LNCaP clone FGC (cell line): ENCODE results near the gene DISP3.

Experiments used
- DNase-seq: peaks from one replicate; pipeline ENCODE4 v3.0.0-alpha.2; 2011; ENCODE audit warnings: low read depth
- H3K4me3 ChIP-seq: 2 replicates; pipeline ENCODE4 v1.5.1; 2011; ENCODE audit warnings: mild to moderate bottlenecking, low read depth, low read length, control low read depth
- CTCF ChIP-seq: IDR thresholded peaks from 2 replicates; pipeline ENCODE4 v1.5.1; 2012; ENCODE audit warnings: mild to moderate bottlenecking; ENCODE audit not compliant: control insufficient read depth, insufficient read depth; ENCODE audit errors: extremely low read depth

Gene DISP3

GRCh38 chr1:11499601-11500331 lies 20.8 kb downstream of the DISP3 start:
- no peak for TF ChIP-seq CTCF
- no peak for DNase-seq
- no peak overlapping the region for H3K4me3 ChIP-seq

GRCh38 chr1:11500881-11501280 lies 21.9 kb downstream of the DISP3 start:
- no peak for DNase-seq
- no peak for TF ChIP-seq CTCF
- no peak overlapping the region for H3K4me3 ChIP-seq

- no peak for DNase-seq
- TF ChIP-seq CTCF: no peak
- no peak overlapping the region for H3K4me3 ChIP-seq
Measured at GRCh38 chr1:11501491-11501897, 22.5 kb downstream of the DISP3 start.

- TF ChIP-seq CTCF: no peak
- DNase-seq: no peak
- H3K4me3 ChIP-seq: no peak overlapping the region
Measured at GRCh38 chr1:11501906-11502485, 23.0 kb downstream of the DISP3 start.

- no peak overlapping the region for H3K4me3 ChIP-seq
- no peak for TF ChIP-seq CTCF
Measured at GRCh38 chr1:11502516-11502915, 23.6 kb downstream of the DISP3 start.

GRCh38 chr1:11504599-11504998 lies 25.6 kb downstream of the DISP3 start:
- H3K4me3 ChIP-seq: no peak overlapping the region
- DNase-seq: no peak
- no peak for TF ChIP-seq CTCF

More at GRCh38 chr1:11502516-11502915, 23.6 kb downstream of the DISP3 start:
- DNase-seq: no peak
